Endothelial cell of umbilical vein (primary cell): ENCODE results near the gene SBSN.

ENCODE experiments used
- EZH2 ChIP-seq: IDR thresholded peaks from 2 replicates; pipeline ENCODE4 v1.6.1; 2012; ENCODE audit warnings: borderline replicate concordance, low read depth, mild to moderate bottlenecking, moderate library complexity, low read length, inconsistent platforms; ENCODE audit not compliant: severe bottlenecking
- POLR2A ChIP-seq: IDR thresholded peaks from 2 replicates; pipeline ENCODE4 v1.6.1; 2012; ENCODE audit warnings: low read depth, mild to moderate bottlenecking, control low read depth, low read length
- TF ChIP-seq, protein P1 (sequence below), 2 donors: IDR thresholded peaks; 1 replicate in 1 of 2; 2 replicates in 1 of 2; pipeline ENCODE4 v1.5.1; 2011; ENCODE audit warnings: low read length in 2 of 2, mild to moderate bottlenecking in 2 of 2, moderate library complexity in 2 of 2, control low read depth in 1 of 2, inconsistent platforms in 1 of 2, low read depth in 1 of 2; ENCODE audit not compliant: insufficient read depth in 1 of 2; ENCODE audit errors: extremely low read depth in 1 of 2
- TF ChIP-seq, protein P2 (sequence below): IDR thresholded peaks from 2 replicates; pipeline ENCODE4 v1.6.1; 2011; ENCODE audit not compliant: insufficient read depth, insufficient read length

DNA sequence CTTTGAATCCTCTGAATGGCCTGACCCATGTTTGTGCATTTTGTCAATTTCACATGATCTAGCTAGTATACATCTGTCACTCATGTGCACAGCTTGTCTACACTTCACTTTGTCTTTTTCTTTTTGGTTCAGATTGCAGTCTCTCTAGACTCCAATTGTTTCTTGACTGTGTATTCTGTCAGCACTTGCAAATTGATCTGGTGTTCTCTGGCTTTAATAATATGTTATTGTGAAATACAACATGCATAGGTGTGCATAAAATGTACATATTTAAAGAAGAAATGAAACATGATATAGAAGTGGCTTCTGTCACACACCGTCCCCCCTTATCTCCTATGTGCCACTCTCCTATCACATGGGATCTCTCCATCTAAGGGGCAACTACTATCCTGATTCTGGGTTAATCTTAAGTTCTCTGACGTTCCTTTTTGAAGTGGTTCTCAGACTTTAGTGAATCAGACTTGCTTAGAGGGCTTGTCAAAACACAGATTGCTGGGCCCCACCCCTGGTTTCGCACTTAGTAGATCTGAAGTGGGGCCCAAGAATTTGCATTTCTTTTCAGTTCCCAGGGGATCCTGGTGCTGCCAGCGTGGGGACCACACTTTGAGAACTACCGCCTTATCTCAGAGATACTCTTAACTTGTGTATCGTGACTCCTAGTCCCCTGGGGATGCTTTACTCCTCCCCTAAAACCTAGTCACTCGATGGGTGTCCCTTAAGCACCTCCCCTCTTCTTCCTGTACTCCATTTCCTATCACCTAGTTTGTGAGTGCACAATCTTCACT, 43.7 kb downstream of the SBSN start:
- TF ChIP-seq, protein P1, sequence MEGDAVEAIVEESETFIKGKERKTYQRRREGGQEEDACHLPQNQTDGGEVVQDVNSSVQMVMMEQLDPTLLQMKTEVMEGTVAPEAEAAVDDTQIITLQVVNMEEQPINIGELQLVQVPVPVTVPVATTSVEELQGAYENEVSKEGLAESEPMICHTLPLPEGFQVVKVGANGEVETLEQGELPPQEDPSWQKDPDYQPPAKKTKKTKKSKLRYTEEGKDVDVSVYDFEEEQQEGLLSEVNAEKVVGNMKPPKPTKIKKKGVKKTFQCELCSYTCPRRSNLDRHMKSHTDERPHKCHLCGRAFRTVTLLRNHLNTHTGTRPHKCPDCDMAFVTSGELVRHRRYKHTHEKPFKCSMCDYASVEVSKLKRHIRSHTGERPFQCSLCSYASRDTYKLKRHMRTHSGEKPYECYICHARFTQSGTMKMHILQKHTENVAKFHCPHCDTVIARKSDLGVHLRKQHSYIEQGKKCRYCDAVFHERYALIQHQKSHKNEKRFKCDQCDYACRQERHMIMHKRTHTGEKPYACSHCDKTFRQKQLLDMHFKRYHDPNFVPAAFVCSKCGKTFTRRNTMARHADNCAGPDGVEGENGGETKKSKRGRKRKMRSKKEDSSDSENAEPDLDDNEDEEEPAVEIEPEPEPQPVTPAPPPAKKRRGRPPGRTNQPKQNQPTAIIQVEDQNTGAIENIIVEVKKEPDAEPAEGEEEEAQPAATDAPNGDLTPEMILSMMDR (IDR thresholded peaks at IDR 0.05; ENCODE audit: extremely low read depth in 1 of 2, insufficient read depth in 1 of 2, low read depth in 1 of 2, low read length in 2 of 2): no peak
- TF ChIP-seq EZH2 (no peak), POLR2A (no peak)
- TF ChIP-seq, protein P2, sequence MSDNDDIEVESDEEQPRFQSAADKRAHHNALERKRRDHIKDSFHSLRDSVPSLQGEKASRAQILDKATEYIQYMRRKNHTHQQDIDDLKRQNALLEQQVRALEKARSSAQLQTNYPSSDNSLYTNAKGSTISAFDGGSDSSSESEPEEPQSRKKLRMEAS: no peak
